WTC11 (cell line): ENCODE results near the gene DNM1L.

Source experiments
- CBFB ChIP-seq: sonication (generic); formaldehyde crosslinking; IDR thresholded peaks from 2 replicates; pipeline ENCODE4 v1.8.1; 2022; ENCODE audit warnings: mild to moderate bottlenecking, low read depth, missing genetic modification reagents
- CTCF ChIP-seq: fragments of 200-600 bp; IDR thresholded peaks from 2 replicates; pipeline ENCODE4 v1.8.0; 2022; ENCODE audit warnings: antibody characterized with exemption
- ELF4 ChIP-seq: sonication (generic); formaldehyde crosslinking; IDR thresholded peaks from 2 replicates; pipeline ENCODE4 v1.8.1; 2022; ENCODE audit warnings: low read depth, mild to moderate bottlenecking, moderate library complexity, missing genetic modification reagents
- ZNF138 ChIP-seq: sonication (generic); formaldehyde crosslinking; conservative IDR thresholded peaks from 2 replicates; pipeline ENCODE4 v1.8.1; 2022; ENCODE audit warnings: mild to moderate bottlenecking, moderate library complexity, missing genetic modification reagents
- TF ChIP-seq, protein P1 (sequence below): sonication (generic); formaldehyde crosslinking; IDR thresholded peaks from 2 replicates; pipeline ENCODE4 v1.8.0; 2022; ENCODE audit warnings: mild to moderate bottlenecking, missing genetic modification reagents
- TF ChIP-seq, protein P2 (sequence below): sonication (generic); formaldehyde crosslinking; IDR thresholded peaks from 2 replicates; pipeline ENCODE4 v1.8.1; 2022; ENCODE audit warnings: missing genetic modification reagents, borderline replicate concordance
- TF ChIP-seq, protein P3 (sequence below): sonication (generic); formaldehyde crosslinking; IDR thresholded peaks from 2 replicates; pipeline ENCODE4 v1.8.1; 2022; ENCODE audit warnings: mild to moderate bottlenecking, missing genetic modification reagents, moderate library complexity, borderline replicate concordance

- TF ChIP-seq, protein P1, sequence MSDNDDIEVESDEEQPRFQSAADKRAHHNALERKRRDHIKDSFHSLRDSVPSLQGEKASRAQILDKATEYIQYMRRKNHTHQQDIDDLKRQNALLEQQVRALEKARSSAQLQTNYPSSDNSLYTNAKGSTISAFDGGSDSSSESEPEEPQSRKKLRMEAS (CRISPR knock-in tag): no peak
- no peak for TF ChIP-seq CTCF
- TF ChIP-seq, protein P2, sequence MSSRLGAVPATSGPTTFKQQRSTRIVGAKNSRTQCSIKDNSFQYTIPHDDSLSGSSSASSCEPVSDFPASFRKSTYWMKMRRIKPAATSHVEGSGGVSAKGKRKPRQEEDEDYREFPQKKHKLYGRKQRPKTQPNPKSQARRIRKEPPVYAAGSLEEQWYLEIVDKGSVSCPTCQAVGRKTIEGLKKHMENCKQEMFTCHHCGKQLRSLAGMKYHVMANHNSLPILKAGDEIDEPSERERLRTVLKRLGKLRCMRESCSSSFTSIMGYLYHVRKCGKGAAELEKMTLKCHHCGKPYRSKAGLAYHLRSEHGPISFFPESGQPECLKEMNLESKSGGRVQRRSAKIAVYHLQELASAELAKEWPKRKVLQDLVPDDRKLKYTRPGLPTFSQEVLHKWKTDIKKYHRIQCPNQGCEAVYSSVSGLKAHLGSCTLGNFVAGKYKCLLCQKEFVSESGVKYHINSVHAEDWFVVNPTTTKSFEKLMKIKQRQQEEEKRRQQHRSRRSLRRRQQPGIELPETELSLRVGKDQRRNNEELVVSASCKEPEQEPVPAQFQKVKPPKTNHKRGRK (CRISPR knock-in tag): no peak
- TF ChIP-seq, protein P3, sequence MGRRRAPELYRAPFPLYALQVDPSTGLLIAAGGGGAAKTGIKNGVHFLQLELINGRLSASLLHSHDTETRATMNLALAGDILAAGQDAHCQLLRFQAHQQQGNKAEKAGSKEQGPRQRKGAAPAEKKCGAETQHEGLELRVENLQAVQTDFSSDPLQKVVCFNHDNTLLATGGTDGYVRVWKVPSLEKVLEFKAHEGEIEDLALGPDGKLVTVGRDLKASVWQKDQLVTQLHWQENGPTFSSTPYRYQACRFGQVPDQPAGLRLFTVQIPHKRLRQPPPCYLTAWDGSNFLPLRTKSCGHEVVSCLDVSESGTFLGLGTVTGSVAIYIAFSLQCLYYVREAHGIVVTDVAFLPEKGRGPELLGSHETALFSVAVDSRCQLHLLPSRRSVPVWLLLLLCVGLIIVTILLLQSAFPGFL (CRISPR knock-in tag): no peak
- TF ChIP-seq CBFB (CRISPR knock-in tag): no peak
- TF ChIP-seq ELF4 (CRISPR knock-in tag): no peak
- TF ChIP-seq ZNF138 (CRISPR knock-in tag): no peak
Observed at GRCh38 chr12:32647275-32647674, 31.8 kb upstream of the DNM1L start.
